ENCODE data around the gene WRNIP1.

- TF ChIP-seq CTCF (IDR thresholded peaks at IDR 0.05) (peak in 4 of 6 experiments; percentile 1 to 33 (median 9)), POLR2A (IDR thresholded peaks at IDR 0.05) (no peak)
Measured at GRCh38 chr6:2766767-2767656, 1.8 kb downstream of the WRNIP1 start.
